Hematopoietic multipotent progenitor cell treated with erythropoietin and hydrocortisone succinate and interleukin-3 and kit ligand, for 17 days (in vitro differentiated cells): ENCODE results near the gene TCTN2.

ENCODE experiments used
- DNase-seq: peaks from one replicate; pipeline ENCODE4 v3.0.0-alpha.2; 2015; ENCODE audit warnings: low spot score

Gene TCTN2

GRCh38 chr12:123741937-123742572 is 71.1 kb downstream of the TCTN2 start:
- no peak for DNase-seq

- DNase-seq: no peak
Observed at GRCh38 chr12:123743002-123743401, 72.1 kb downstream of the TCTN2 start.

DNA sequence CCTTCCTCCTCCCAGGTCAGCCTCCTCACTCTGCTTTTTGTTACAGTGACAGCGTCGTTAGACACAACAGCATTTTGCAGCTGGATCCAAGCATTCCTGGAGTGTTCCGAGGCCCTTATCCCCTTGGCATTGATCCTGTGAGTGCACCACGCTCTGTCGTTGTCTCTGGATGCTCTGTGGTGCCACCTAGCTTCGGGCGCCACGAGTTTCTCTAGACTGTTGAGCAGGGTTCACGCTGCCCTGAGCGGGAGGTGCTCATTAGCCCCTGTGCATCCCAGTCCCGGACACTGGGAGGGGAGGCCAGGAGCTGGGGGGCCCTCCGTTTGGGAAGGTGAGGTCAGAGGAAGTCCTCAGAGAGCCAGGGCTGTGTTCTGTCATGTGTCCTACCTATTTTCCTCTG is 73.9 kb downstream of the TCTN2 start:
- DNase-seq: peak; percentile 21

- DNase-seq: no peak
Observed at GRCh38 chr12:123747309-123747708, 76.4 kb downstream of the TCTN2 start.

DNA sequence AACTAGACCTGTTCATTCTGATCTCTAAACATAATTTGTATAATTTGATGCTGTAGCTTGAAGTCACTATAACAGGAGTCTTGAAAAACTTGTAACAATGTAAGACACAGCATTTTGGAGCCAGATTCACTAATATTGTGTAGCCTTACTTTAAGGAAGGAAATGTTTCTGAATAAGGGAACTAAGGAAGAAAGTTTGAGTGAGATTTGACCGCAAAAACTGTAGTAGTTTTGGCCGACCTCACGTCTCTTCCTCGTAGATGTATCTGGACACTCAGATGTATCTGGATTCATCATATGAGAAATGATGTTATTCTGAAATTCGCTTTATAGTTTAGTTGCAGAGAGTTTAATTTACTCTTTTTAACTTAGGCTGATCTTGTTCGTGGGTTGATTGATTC is 77.2 kb downstream of the TCTN2 start:
- DNase-seq: no peak

- DNase-seq: no peak
Observed at GRCh38 chr12:123748661-123749060, 77.7 kb downstream of the TCTN2 start.

- DNase-seq: no peak
Observed at GRCh38 chr12:123749355-123749754, 78.4 kb downstream of the TCTN2 start.

- DNase-seq: no peak
Observed at GRCh38 chr12:123750159-123750656, 79.3 kb downstream of the TCTN2 start.

- DNase-seq: no peak
Observed at GRCh38 chr12:123752046-123752445, 81.1 kb downstream of the TCTN2 start.

- DNase-seq: no peak
Observed at GRCh38 chr12:123754041-123754772, 83.3 kb downstream of the TCTN2 start.

DNA sequence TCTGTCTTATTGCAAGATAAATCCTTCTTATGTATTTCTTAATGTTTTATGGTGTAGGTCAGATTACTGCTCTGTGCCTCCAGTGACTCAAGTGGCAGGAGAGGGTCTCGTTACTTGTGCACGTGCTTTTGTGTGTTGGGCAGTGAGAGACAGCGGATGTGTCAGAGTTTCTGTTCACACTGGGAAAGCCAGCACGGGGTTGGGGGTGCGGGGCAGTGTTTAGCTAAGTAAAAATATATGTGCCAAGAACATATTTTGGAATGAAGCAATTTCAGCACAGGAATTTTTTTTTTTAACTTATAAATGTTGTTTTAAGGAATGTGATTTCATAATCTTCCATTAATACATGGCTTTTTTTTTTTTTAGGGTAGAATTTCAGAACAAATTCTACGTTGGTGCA is 86.6 kb downstream of the TCTN2 start:
- DNase-seq: no peak
